Measurements from ENCODE around the gene BRME1.

BRME1 gene

DNA sequence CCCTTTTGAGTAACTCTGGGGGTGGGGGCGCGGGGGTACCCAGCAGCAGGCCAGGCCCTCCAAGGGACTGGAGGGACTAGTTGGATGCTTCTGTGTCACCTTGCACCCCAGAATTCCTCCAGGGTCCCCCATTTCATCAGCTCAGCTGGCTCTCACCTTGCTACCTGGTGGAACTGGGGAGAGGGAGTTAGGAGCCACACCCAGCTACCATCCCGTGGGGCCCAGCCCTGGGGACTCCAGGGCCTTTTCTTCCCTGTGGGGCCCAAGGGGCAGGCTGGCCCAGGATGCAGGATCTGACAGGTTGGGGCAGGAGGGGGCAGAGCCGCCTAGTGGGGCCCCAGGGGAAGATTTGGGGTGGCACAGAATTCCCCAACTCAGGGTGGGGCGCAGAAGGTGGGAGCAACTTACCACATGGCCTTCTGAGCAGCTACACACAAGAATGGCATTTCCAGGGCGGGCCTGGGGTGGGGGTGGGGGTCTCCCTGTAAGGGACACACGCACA lies 61.7 kb downstream of the BRME1 start:
- no peaks in the 10 kb centered on the region for H3K27me3 ChIP-seq (ENCODE audit: control insufficient read depth, insufficient read depth, low read length)
- H3K4me1 ChIP-seq (ENCODE audit: control insufficient read depth, insufficient read depth, low read length), result peaks cover 71% of the 10 kb centered on the region
- no peaks in the 10 kb centered on the region for H3K9me3 ChIP-seq (ENCODE audit: control insufficient read depth, low read length)
- no peak overlapping the region for H3K4me3 ChIP-seq (ENCODE audit: low read length)
- H3K36me3 ChIP-seq (ENCODE audit: control insufficient read depth, insufficient read depth, low read length), result no peaks in the 10 kb centered on the region
- H3K9ac ChIP-seq (ENCODE audit: low read length), result peak overlapping the region; percentile 99

DNA sequence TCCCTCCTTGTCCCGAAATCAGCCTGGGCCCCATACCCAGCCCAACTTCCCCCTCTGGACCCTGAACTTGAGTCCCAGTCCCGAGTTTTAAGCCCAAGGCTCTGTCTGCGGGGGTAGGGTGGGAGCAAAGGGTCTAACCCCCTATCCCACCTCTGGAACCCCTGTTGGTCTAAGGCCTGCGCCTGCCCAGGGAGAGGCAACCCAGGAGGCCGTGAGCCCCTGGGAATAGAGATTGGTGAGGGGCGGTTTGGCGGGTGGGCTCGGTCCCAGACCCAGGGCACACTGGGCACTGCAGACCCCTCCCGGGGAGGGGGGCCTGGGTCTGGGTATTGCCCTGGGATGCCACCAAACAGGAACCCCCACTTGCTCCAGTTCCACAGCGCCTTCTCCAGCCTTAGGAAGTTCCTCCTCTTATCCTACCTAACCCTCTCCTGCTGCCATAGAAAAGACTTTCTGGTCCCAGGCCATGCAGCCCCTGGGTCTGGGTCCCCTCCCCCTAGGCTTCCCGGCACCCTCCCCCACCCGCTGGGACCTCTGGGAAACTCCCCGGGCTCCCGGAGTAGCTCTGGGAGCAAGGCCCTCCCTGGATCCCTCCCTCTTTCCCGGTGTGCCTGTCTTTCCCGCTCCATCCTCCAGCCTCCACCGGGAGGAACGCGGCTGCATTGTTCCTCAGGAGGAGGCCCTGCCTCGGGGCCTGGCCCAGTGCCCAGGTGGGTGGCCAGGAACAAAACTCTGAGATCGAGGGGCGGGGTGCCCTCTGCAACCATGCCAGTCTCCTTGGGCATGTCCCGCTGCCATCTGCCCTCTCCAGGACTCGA lies 62.6 kb downstream of the BRME1 start:
- Histone ChIP-seq H3K36me3 (ENCODE audit: control insufficient read depth, insufficient read depth, low read length) (no peaks in the 10 kb centered on the region), H3K4me3 (ENCODE audit: low read length) (peak overlapping the region; percentile 90), H3K27me3 (ENCODE audit: control insufficient read depth, insufficient read depth, low read length) (no peaks in the 10 kb centered on the region), H3K4me1 (ENCODE audit: control insufficient read depth, insufficient read depth, low read length) (peaks cover 74% of the 10 kb centered on the region), H3K9ac (ENCODE audit: low read length) (peak overlapping the region; percentile 99), H3K9me3 (ENCODE audit: control insufficient read depth, low read length) (no peaks in the 10 kb centered on the region)

DNA sequence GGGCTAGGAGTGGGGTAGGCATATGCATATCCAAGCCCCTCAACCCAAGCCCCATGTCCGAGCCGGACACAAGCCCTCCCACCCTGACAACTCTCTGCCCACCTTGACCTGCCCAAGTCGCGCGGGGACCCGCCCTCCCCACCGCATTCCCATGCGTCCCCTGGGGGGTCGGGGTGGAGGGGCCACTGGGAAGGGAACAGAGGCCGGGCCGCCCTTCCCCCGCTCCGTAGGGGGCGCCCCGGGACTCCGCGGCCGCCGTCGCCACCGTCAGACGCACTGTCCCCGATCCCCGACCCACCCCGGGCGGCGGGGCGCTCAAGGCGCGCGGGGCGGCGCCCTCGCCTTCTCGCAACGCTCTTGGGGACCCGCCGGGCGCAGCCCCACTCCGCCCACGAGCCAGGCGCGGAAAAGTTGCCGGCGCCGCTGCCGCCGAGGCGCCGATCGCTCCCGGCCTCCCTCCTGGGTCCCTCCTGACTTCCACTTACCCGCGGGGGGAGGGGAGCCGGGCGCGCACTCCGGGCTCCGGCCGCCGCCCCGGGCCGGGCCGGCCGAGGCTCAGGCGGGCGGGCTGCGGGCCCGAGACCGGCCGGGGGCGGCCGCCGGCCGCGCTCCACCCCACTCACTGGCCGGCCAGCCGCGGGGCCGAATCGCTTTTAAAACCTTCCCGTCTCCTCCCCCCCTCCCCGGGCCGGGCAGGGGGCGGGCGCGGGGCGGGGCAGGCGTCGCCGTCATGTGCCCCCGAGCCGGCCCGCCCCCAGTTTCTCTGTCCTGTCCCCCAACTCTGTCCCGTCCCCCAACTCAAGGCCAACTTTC lies 63.4 kb downstream of the BRME1 start:
- peak overlapping the region; percentile 90 for H3K4me3 ChIP-seq (ENCODE audit: low read length)
- H3K9ac ChIP-seq (ENCODE audit: low read length), result peak overlapping the region; percentile 99
- H3K27me3 ChIP-seq (ENCODE audit: control insufficient read depth, insufficient read depth, low read length), result no peaks in the 10 kb centered on the region
- H3K4me1 ChIP-seq (ENCODE audit: control insufficient read depth, insufficient read depth, low read length), result peaks cover 71% of the 10 kb centered on the region
- no peaks in the 10 kb centered on the region for H3K36me3 ChIP-seq (ENCODE audit: control insufficient read depth, insufficient read depth, low read length)
- no peaks in the 10 kb centered on the region for H3K9me3 ChIP-seq (ENCODE audit: control insufficient read depth, low read length)

DNA sequence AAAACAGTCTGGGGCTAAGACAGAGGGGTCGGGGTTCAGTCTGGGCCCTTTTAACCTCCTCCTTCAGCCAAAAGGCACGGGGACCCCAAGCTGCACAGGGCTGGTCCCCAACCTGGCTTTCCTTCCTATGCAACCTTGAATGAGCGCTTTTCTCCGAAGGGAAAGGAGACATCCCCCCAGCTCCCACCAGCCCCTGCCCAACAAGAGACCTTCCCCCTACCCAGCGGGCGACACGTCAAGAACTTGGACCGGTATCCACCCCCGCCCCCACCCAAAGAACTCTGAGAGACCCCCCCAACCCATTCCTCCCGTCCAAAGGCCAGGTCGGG lies 64.0 kb downstream of the BRME1 start:
- H3K36me3 ChIP-seq (ENCODE audit: control insufficient read depth, insufficient read depth, low read length), result no peaks in the 10 kb centered on the region
- peaks cover 73% of the 10 kb centered on the region for H3K4me1 ChIP-seq (ENCODE audit: control insufficient read depth, insufficient read depth, low read length)
- H3K9ac ChIP-seq (ENCODE audit: low read length), result peak overlapping the region; percentile 99

DNA sequence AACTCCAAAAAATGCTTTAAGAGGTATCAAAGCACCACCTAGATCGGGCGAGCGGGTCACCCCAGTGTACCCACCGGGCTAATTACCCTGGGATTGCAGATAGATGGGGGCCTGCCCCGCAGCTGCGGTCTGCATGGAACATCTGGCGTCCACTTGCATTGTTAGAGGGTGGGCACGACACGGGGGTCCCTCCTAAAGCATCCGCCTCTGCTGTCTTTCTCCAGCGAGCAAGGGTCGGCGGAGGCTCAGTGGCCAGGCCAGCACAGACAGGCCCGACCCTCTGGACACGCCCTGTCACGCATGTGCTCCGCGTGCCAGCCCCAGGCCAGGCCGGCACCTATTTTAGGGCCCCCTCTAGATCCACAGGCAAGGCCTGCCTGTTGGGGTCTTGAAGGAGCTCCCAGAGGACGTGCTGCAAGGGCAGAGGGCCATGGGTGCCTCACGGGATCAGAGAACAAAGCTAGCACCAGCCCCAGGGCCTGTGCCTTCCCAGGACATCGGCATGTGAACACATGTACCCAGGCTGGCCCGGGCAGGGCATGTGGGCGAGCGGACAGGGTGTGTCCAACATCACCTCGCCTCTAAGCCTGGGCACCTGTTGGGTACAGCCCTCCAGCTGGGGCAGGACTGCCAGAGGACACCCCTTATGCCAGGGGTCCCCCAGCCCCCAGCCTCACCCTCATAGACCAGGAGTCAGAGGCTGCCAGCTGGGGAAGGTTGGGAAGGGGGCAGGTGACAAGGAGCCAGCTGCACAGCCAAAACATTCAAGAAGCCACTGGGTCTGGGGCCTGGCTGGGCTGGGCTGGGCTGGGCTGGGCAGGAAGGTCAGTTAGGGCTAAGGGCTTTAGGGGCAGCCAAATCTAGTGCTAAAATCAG lies 64.6 kb downstream of the BRME1 start:
- Histone ChIP-seq H3K36me3 (ENCODE audit: control insufficient read depth, insufficient read depth, low read length) (no peaks in the 10 kb centered on the region), H3K4me3 (ENCODE audit: low read length) (peak overlapping the region; percentile 51), H3K9me3 (ENCODE audit: control insufficient read depth, low read length) (no peaks in the 10 kb centered on the region), H3K4me1 (ENCODE audit: control insufficient read depth, insufficient read depth, low read length) (peaks cover 72% of the 10 kb centered on the region), H3K9ac (ENCODE audit: low read length) (peak overlapping the region; percentile 99), H3K27me3 (ENCODE audit: control insufficient read depth, insufficient read depth, low read length) (no peaks in the 10 kb centered on the region)

More for the DNA sequence above, 64.0 kb downstream of the BRME1 start:
- Histone ChIP-seq H3K9me3 (ENCODE audit: control insufficient read depth, low read length) (no peaks in the 10 kb centered on the region), H3K27me3 (ENCODE audit: control insufficient read depth, insufficient read depth, low read length) (no peaks in the 10 kb centered on the region), H3K4me3 (ENCODE audit: low read length) (peak overlapping the region; percentile 51)

DNA sequence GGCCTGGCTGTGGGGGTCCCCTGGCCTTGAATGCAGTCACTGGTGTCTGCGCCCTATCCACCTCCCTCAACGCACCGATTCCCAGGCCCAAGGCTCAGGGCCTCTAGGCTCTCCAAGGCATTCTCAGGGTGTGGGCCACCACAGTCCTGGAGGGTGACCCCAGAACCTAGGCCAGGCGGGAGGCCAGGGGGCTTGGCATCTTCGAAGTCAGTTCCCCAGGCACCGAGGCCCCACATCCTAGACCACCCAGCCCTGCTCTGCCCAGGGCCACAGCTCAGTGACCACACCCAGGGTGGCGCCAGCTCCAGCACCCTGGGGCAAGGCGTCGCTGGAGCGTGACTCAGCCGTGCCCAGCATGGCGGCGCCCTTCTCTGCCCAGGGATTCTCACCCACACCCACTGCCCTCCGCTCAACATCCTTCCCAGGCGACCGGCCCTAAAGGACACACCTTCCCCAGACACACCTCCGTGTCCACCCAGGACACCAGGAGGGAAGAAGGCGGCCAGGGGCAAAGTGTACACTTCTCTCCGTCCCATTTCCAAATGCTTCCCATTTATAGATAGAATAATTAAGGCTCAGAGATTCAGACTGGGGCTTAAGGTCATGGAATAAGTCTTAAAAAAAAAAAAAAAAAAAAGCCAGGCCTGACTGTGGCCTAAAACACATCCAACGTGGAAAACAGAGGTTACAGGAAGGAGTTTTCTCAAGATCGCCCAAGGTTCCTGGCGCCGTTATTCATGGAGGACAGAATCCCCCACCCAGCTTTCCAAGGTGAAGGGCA lies 65.4 kb downstream of the BRME1 start:
- peak overlapping the region; percentile 80 for H3K4me3 ChIP-seq (ENCODE audit: low read length)
- no peaks in the 10 kb centered on the region for H3K27me3 ChIP-seq (ENCODE audit: control insufficient read depth, insufficient read depth, low read length)
- peaks cover 73% of the 10 kb centered on the region for H3K4me1 ChIP-seq (ENCODE audit: control insufficient read depth, insufficient read depth, low read length)
- H3K9me3 ChIP-seq (ENCODE audit: control insufficient read depth, low read length), result no peaks in the 10 kb centered on the region
- peak overlapping the region; percentile 99 for H3K9ac ChIP-seq (ENCODE audit: low read length)
- peaks cover 6% of the 10 kb centered on the region for H3K36me3 ChIP-seq (ENCODE audit: control insufficient read depth, insufficient read depth, low read length)

DNA sequence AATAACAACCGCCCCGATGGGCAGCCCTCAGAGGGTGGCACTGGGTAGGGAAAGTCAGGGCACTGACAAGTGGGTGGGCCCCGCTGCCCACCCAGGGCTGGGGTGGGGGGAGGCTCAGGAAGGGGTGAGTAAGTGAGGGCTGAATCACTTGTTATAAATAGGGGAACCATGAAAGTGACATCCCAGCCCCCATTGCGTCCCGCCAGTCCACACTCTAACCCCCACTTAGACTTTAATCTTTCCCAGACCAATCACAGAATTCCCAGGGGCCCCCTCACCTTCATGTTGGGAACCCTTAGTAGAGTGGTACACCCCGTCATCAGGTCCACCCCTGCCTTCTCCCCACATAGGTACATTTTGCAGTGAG lies 66.0 kb downstream of the BRME1 start:
- peak overlapping the region; percentile 80 for H3K4me3 ChIP-seq (ENCODE audit: low read length)
- H3K27me3 ChIP-seq (ENCODE audit: control insufficient read depth, insufficient read depth, low read length), result no peaks in the 10 kb centered on the region
- H3K36me3 ChIP-seq (ENCODE audit: control insufficient read depth, insufficient read depth, low read length), result peaks cover 6% of the 10 kb centered on the region
- peak overlapping the region; percentile 99 for H3K9ac ChIP-seq (ENCODE audit: low read length)
- H3K4me1 ChIP-seq (ENCODE audit: control insufficient read depth, insufficient read depth, low read length), result peaks cover 69% of the 10 kb centered on the region
- H3K9me3 ChIP-seq (ENCODE audit: control insufficient read depth, low read length), result no peaks in the 10 kb centered on the region

DNA sequence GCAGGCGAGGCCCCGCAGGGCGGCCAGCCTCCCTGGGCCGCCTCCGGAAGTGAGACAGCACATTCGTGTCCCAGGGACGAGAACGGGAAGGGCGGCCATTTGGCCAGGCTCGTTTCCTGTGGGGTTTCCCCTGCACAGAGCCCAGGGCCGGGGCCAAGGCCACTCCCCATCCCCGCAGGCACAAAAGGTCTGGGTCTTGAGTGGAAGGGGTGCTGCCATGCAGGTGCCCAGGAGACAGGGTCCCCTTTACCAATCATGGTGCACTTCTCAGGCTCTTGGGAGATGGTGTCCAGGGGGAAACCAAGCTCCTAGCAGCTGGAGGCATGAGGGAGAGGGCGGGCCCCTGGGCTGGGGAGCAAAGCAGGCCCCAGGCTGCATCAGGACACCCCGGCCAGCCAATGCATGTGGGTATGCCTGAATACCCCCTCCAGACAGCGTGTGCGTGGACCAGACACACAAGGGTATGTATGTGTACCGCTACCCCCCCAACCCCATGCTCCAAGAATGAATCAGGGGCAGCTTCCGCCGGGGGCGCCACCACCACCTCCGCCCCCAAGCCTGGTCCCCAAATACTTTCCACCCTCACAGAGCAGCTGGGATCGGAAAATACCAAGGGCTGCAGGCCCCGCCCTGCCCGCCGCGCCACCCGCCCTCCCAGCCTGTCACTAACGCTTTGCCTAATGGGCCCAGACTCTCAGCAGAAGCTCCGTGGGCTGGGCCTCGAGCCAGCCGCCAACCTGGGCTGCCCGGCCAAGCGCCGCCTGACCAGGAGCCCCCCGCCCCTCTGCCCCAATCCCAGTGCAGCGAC lies 66.6 kb downstream of the BRME1 start:
- Histone ChIP-seq H3K4me3 (ENCODE audit: low read length) (peak overlapping the region; percentile 80), H3K27me3 (ENCODE audit: control insufficient read depth, insufficient read depth, low read length) (no peaks in the 10 kb centered on the region), H3K4me1 (ENCODE audit: control insufficient read depth, insufficient read depth, low read length) (peaks cover 63% of the 10 kb centered on the region), H3K9ac (ENCODE audit: low read length) (peak overlapping the region; percentile 99), H3K36me3 (ENCODE audit: control insufficient read depth, insufficient read depth, low read length) (peaks cover 6% of the 10 kb centered on the region), H3K9me3 (ENCODE audit: control insufficient read depth, low read length) (no peaks in the 10 kb centered on the region)

DNA sequence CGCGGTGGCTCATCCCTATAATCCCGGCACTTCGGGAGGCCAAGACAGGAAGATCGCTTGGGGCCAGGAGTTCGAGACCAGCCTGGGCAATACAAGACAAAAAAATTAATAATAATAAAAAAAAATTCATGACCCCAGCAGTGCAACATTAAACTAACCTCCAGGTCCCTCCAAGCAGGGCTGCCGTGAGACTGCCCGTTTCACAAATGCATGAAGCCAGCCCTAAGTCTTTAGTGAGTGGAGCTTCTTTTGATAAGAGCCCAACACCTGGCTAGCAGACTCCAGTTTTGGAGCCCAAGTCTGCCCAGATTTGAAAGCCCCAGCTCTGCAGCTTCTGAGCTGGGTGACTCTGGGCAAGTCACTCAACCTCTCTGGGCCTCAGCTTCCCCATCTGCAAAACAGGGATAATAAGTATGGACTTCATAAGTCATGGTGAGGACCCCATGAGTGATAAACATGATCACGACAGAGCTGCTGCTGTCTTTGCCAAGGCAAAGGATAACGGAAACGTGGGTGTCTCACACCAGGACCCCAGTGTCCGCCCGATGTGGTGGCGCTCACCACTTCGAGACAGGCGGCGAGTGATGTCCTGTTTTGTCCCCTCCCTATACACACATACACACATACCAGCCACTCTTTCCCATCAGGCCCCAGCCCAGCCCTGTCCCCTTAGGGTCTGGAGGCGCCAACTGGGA lies 67.3 kb downstream of the BRME1 start:
- Histone ChIP-seq H3K36me3 (ENCODE audit: control insufficient read depth, insufficient read depth, low read length) (peaks cover 6% of the 10 kb centered on the region), H3K4me1 (ENCODE audit: control insufficient read depth, insufficient read depth, low read length) (peaks cover 63% of the 10 kb centered on the region), H3K9ac (ENCODE audit: low read length) (peak overlapping the region; percentile 99), H3K27me3 (ENCODE audit: control insufficient read depth, insufficient read depth, low read length) (no peaks in the 10 kb centered on the region), H3K9me3 (ENCODE audit: control insufficient read depth, low read length) (no peaks in the 10 kb centered on the region), H3K4me3 (ENCODE audit: low read length) (peak overlapping the region; percentile 80)
